ENCODE results near the gene LAMC1.

The LAMC1 gene

GRCh38 chr1:183080406-183080805 is 57.2 kb downstream of the LAMC1 start:
- no peak for DNase-seq (ENCODE audit: low spot score)

- no peak for DNase-seq (ENCODE audit: low spot score)
Measured at GRCh38 chr1:183081402-183082120, 58.3 kb downstream of the LAMC1 start.

- no peak for DNase-seq (ENCODE audit: low spot score)
Measured at GRCh38 chr1:183082650-183083049, 59.4 kb downstream of the LAMC1 start.

GRCh38 chr1:183087001-183087400 is 63.8 kb downstream of the LAMC1 start:
- DNase-seq (ENCODE audit: low spot score): no peak

GRCh38 chr1:183089025-183089639 is 65.9 kb downstream of the LAMC1 start:
- DNase-seq (ENCODE audit: low spot score): peak; percentile 28

- no peak for DNase-seq (ENCODE audit: low spot score)
Measured at GRCh38 chr1:183090391-183091006, 67.3 kb downstream of the LAMC1 start.

- DNase-seq (ENCODE audit: low spot score): no peak
Measured at GRCh38 chr1:183091181-183091580, 68.0 kb downstream of the LAMC1 start.

GRCh38 chr1:183092350-183092749 is 69.1 kb downstream of the LAMC1 start:
- DNase-seq (ENCODE audit: low spot score): no peak

GRCh38 chr1:183093066-183093668 is 69.9 kb downstream of the LAMC1 start:
- no peak for DNase-seq (ENCODE audit: low spot score)

GRCh38 chr1:183093786-183094298 is 70.6 kb downstream of the LAMC1 start:
- DNase-seq (ENCODE audit: low spot score): no peak

GRCh38 chr1:183094351-183094750 is 71.1 kb downstream of the LAMC1 start:
- no peak for DNase-seq (ENCODE audit: low spot score)

- no peak for DNase-seq (ENCODE audit: low spot score)
Measured at GRCh38 chr1:183096351-183096750, 73.1 kb downstream of the LAMC1 start.

- no peak for DNase-seq (ENCODE audit: low spot score)
Measured at GRCh38 chr1:183096894-183097293, 73.7 kb downstream of the LAMC1 start.

- no peak for DNase-seq (ENCODE audit: low spot score)
Measured at GRCh38 chr1:183097438-183098051, 74.3 kb downstream of the LAMC1 start.

GRCh38 chr1:183098317-183098716 is 75.1 kb downstream of the LAMC1 start:
- no peak for DNase-seq (ENCODE audit: low spot score)

GRCh38 chr1:183100361-183100974 is 77.2 kb downstream of the LAMC1 start:
- no peak for DNase-seq (ENCODE audit: low spot score)

GRCh38 chr1:183101081-183101480 is 77.9 kb downstream of the LAMC1 start:
- DNase-seq (ENCODE audit: low spot score): no peak

- no peak for DNase-seq (ENCODE audit: low spot score)
Measured at GRCh38 chr1:183101841-183102276, 78.6 kb downstream of the LAMC1 start.

GRCh38 chr1:183103147-183103546 is 79.9 kb downstream of the LAMC1 start:
- no peak for DNase-seq (ENCODE audit: low spot score)

GRCh38 chr1:183103577-183103976 is 80.4 kb downstream of the LAMC1 start:
- no peak for DNase-seq (ENCODE audit: low spot score)

GRCh38 chr1:183105449-183105848 is 82.2 kb downstream of the LAMC1 start:
- DNase-seq (ENCODE audit: low spot score): no peak

GRCh38 chr1:183106166-183106565 is 82.9 kb downstream of the LAMC1 start:
- no peak for DNase-seq (ENCODE audit: low spot score)
